UCSD-AML1 (cell line): Measurements from ENCODE around the gene TNFAIP8.
A peak's percentile ranks its signal among the peaks of the same experiment; 100 is the strongest.

Source experiments
- DNase-seq: peaks from one replicate; lab custom pipeline; 2025; ENCODE audit not compliant: unreplicated experiment; lab: John Stamatoyannopoulos, UW

The TNFAIP8 gene

DNA sequence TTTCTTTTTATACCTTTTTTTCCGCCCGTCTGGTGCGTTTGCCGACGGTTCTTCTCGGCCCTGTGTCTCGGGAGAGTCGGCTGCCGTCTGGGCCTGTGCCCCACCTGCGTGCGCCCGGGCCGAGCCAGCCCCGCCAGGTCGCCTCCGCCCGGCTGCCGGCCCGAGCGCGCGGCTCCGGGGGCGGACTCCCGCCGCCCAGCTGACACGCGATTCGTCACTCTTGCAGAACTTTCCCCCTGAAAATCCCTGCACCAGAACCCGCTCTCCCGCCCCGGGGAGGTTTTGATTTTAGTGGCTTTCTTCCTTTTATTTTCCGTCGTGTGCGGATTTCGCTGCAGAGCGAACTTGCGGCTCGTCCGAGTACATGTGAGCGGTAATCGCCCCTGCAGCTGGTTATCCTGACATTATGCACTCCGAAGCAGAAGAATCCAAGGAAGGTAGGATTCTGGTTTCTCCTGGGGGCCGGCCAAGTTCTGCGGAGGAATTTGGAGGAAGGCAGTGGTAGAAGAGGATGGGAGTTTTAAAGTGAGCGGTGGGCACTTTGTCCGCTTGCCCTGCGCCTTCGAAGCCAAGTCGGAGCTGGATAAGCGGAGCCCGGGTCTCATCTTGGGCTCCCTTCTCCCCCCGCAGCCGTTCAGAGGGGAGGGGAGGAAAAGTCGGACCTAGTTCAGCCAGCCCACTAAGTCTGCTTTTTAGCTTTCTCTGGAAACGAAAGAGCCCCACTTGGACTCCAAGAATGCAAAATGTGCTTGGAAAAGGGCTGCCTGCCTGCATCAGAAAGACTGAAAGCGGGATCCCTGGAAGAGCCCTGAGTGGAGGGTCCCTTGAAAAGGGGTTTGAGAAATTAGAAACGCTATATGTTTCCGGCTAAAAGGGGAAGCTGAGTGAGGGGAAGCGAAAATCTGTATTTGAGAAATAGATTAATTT lies at the start of gene TNFAIP8:
Gene TNFAIP8, plus strand, starts transcription at position 335 of the 927 bp plus-strand sequence. Its CDS starts 72 bp downstream, at position 407.
- DNase-seq, result no peak

DNA sequence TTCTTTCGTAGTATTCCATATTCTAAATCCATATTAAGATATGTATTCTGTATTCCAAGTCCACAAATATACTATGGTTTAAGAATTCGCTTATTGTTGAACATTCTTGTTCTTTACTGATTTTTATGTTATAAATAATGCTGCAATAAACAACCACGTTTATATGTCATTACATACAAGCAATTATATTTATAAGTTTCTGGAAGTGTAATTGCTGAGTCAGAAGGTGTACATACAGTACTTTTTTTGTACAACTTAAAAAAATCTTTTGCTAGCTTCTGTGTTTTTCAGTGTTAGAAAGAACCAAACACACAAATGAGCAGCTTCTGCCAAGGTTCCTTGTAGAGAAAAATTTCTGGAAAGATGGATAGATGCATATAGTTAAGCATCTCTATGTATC lies 48.6 kb upstream of the TNFAIP8 start:
- DNase-seq, result no peak

DNA sequence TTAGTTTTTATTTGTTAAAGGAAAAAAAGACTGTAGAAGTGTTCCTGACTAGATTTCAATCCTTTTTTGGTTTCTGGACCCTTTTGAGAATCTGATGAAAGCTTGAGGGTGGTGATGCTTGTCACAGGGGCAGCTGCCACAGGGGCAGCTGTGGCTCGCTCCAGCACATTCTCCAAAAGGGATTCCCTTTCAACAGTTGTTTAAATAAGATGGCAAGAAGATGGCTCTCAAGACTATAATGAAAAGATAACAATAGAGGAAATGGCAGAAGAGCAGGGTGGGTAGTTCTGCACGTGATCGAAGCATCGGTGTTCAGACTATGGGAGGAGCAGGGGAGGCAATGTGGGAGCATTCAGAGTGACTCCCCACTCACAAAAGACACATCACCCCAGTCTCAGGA lies 46.5 kb upstream of the TNFAIP8 start:
- DNase-seq, result peak; percentile 14

DNA sequence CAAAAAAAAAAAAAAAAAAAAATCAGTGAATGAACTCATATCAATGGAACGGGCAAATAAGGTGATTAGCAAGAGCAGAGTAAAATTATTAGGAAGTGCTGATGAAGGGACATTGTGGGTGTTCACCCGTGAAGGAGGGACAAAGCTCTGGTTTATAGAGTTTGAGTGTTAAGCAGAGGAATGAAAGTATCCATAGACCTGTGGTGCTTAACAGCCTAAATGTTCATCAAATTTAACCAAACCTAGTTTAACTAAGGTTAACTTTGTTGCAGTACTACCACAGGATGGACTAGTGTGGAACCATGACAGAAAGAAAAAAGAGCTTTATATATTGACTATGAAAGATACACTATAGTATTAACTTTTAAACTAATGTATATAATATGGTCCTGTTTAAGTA lies 44.1 kb upstream of the TNFAIP8 start:
- DNase-seq, result no peak

DNA sequence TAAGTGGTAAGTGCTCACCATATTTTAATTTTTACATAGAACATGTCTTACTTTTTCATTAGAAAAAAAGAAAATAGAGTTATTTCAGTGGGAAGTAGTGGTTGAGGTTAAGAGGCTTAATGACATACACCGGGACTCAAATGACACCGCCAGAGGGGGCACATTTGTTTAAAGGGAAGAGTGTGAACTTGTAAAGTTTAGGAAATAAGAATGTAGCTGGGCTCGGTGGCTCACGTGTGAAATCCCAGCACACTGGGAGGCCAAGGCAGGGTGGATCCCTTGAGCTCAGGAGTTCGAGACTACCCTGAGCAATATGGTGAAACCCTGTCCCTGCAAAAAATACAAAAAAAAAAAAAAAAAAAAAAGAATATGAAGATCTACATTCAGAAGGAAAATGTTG lies 43.4 kb upstream of the TNFAIP8 start:
- peak; percentile 7 for DNase-seq

DNA sequence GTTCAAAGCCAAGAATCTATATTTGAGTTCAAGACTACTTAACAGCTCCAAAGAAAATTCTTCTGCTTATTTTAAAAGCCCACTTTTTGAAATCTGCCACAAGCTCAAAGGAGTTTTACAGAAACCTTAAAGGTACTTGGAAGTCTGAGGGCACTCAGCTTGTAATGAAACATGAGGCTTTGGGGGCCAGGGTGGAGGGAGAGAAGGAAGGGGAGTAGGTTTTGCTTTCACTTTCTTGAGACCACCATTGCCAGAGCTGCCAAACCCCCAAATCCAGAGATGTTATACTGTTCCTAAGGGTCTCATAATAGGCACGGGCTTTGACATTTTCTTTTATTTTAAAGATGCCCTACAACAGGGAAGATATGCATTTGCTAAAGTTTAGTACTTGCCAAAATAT lies 42.6 kb upstream of the TNFAIP8 start:
- DNase-seq, result peak; percentile 6

DNA sequence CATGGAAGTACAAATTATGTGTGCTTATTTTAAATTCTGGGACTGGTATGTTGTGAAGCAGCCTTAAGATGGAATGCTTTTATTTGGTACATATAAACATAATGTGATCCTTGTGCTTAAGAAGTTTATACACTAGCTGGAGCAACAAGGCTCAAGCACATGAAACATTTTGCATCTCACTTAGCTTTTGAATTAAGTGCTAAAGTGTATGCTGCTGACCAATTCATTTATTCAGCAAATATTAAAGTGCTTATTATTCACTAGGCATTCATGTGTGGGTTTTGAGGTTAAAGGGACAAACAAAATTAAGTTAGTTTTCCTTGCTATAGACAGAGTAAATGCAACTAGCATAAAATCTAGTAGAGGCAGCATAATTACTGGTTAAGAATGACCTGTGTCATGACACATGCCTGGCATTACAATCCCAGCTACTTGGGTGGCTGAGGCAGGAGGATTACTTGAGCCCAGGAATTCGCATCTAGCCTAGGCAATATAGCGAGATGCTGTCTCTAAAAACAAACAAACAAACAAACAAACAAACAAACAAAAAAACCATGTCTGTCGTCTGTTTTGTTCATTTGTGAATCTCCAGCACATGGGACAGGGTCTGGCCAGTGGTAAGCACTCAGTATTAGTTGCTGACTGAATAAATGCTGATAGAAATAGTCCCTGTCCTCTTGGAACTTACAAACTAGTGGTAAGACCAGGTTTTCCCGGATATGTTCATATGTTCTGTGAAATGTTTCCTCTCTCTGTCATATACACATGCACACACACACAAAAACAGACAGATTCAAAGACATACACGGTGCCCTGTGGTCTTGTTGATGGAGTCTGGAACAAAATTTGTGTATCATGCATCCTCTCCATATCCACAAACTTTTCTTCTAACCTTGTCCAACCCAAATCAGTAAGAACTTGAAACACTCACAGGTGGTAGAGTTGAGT lies 41.9 kb upstream of the TNFAIP8 start:
- DNase-seq, result no peak

DNA sequence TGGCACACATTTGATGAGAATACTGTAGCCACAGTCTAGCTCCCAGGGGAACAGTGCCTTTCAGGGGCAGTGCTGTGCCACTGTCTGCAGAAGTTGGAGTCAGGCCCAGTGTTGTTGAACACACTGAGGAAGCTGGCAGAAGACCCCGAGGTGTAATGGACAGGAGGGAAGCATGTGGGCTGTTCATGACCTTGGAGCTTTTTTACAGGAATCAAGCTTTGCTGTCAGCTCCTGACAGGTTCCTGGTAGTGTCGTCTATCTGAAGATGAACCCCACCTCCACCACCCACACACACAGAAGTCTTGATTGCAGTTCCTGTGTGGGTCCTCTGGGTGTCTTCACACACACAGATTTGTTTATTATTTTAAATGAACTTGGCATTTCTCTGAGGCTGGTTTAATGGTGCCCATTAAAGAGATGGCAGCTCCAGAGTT lies 40.3 kb upstream of the TNFAIP8 start:
- peak; percentile 43 for DNase-seq

DNA sequence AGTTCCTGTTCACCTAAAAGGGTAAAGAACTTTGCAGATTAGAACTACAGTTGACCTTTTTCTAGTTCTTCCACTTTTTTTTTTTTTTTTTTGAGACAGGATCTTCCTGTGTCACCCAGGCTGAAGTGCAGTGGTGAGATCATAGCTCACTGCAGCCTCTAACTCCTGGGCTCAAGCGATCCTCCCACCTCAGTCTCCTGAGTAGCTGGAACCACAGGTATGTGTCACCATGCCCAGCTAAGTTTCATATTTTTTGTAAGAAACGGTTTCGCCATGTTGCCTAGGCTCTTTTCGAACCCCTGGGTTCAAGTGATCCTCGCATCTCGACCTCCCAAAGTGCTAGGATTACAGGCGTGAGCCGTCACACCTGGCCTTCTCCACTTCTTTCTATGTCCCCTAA lies 39.7 kb upstream of the TNFAIP8 start:
- peak; percentile 6 for DNase-seq

DNA sequence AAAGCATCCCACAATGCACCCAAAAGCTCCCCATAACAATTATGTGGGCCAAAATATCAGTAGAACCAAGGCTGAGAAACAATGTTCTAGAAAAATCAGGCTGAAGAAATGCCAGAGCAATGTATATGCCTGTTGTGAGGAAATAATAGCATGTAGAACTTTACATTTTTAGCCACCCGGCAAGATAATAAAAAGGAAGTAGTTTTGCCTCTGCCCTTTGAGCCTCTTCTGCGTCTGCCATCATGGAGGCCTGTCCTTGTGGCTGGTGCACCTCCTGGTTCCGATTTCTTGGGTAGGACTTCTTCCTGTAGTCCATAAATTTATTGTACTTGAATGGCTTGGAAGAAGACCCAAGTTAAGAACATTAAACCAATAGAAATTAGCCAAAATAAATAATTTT lies 38.9 kb upstream of the TNFAIP8 start:
- no peak for DNase-seq

DNA sequence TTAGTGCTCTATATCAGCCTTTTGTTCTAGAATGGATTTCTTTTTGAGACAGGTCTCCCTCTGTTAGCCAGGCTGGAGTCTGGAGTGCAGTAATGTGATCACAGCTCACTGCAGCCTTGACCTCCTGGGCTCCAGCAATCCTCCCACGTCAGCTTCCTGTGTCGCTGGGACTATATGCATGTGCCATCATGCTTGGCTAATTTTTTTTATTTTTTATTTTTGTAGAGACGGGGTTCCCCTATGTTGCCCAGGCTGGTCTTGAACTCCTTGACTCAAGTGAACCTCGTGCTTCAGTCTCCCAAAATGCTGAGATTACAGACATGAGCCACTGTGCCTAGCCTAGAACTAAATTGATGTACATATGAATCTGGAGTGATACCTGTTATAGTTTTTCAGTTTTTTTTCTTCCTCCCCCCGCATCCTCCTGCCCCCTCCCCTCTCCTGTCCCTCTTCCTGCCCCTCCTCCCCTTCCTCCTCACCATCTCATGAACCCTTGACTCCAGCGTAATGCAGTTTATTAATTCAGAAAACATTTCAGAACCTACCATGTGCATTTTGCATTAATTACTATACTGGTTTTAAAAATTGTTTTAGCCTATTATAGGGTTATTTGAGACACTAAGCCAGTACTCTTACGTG lies 37.4 kb upstream of the TNFAIP8 start:
- peak; percentile 33 for DNase-seq

DNA sequence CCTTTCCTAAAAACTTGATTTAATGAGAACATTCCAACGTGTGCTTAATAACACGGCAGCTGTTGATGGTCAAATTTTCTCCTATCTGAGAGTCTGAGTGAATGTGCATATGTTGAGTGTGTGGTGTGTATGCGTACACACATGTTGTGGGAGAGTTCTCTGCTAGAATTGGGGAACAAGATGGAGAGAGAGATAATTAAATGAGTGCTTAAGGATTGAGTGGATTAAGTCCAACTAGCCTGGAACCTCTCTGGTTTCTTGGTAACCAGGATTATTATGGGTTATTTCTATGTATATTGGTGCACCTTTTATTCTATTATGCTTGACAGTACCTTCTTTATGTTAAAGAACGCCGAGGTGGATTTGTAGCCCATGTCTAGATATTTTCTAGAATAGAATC lies 36.4 kb upstream of the TNFAIP8 start:
- DNase-seq, result no peak

DNA sequence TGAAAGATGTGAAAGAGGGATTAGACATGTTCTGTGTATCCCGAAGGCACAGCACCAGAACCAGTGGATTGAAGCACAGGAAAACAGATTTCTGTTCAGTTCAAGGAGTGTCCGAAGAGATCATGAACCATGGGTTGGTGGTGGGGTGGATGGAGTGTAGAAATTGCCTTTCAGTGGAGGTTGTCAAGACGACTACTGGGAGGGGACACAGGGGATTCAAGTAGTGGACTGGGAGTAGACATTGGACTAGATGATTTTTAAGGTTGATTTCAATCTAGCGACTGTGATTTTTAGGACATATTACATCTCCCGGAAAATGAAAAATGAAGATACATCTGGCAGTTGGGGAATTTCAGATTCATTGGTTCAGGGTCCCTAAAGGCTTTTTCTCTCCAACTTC lies 35.9 kb upstream of the TNFAIP8 start:
- no peak for DNase-seq

DNA sequence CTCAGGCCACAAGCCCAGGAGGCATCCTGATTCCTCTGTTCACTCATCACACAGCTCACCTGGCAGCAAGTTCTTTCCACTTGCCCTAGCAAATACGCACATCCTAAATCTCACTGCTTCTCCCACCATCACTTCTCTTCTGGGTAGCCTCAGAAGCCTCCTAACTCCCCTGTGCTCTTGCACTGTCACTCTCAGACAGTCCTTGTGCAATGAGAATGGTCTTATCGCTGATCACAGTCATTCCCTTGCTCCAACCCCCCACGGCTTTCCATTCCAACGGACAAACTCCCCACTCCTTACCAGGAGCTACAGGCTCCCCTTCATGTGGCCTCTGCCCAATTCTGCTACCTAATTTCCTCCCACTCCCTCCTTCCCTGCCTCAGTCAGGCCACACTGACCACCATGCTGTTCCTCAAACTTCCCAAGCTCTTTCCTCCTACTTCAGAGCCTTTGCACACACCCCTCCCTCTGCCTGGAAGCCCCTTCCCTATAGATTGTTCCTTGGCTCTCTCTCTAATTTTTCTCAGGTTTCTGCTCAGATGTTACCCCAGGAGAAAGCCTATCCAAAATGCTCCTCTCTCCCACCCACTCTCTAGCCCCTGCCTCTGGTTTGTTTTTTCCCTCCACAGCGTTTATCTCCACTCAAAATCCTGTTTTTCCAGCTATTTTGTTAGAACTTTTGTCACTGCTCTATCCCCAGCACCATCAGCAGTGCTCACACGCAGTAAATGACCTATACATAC lies 34.1 kb upstream of the TNFAIP8 start:
- peak; percentile 31 for DNase-seq

DNA sequence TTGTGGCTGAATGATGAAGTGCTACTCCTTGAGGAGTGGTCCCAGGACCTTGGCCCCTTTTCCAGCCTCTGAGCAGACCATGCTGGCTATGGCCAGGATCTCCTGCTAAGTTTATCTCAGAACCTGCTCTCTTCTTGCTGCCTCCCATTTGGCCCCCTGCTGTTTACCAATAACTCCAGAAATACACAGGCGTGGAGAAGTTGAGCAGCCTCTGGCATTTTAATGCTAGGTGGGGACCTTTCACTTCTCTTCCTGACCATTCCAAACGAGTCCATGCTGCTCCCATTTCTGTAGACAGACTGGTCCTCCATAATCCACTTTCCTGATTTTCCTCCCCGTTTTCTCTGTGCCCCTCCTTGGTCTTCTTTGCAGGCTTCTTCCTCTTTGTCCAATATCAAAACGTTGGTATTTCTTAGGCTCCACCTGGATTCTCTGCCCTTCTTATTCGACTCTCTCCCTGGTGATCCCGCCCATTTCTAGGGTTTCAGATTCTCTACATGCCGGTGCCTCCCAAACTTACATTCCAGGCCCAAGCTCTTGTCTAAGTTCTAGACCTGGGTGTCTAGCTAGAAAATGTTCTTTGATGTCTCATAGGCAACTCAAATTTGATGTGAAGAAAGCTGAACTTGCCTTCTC lies 33.4 kb upstream of the TNFAIP8 start:
- peak; percentile 13 for DNase-seq

DNA sequence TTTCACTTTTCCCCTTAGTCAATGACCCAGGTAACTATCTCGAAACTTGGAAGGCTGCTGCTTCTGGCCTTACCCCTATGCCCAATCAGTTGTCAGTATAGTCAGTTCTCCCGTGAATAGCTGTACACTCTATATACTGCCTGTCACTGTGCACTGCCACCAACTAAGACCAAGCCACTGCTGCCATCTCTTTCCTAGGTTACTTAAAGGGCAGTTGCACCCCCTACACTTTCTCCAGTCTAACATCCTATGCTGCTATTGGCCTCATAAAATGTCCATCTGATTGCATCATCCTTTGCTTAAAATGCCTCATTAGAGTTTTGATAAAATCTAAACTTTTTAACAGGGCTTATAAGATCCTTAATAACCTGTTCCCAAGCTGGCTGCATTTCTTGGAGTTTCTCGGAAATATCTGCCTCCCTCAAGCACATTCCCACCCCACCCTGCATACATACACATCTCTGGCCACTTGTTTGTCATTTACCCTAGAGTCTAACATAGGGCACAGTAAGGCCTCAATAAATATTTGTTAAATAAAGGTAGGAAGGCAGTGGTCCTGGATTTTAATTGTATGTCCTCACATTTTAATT lies 32.8 kb upstream of the TNFAIP8 start:
- DNase-seq, result peak; percentile 12

DNA sequence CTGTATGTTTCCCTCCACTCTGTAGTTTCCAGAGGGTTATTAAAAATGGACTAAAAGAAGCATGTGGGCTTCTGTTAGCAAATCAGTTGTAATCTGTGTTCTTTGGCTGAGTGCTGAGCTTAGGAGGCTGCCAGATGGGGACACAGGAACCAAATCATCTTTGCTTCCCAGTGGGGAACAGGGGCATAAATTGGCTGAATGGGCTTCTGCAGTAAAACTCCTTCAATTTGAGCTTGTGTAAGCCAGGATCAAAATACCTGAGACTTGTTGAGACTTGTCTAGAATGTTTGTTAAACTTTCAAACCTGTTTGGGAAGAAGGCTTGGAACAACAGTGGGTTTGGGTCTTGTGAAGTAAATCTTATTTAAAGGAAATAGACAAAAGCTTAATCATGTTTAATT lies 32.2 kb upstream of the TNFAIP8 start:
- DNase-seq, result peak; percentile 5

DNA sequence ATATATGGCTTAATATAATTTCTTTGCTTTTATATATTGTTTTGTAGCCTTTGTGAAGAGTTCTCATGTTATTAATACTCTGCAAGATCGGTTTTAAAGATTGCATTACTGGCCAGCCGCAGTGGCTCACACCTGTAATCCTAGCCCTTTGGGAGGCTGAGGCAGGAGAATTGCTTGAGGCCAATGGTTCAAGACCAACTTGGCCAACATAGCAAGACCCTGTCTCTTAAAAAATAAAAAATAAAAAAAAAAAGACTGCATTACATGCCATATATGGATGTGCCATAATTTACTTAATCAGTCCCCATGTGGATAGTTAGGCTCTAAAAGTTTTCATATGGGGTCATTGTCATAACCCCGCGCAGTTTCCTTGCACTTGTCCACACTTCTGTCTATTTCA lies 31.0 kb upstream of the TNFAIP8 start:
- no peak for DNase-seq

DNA sequence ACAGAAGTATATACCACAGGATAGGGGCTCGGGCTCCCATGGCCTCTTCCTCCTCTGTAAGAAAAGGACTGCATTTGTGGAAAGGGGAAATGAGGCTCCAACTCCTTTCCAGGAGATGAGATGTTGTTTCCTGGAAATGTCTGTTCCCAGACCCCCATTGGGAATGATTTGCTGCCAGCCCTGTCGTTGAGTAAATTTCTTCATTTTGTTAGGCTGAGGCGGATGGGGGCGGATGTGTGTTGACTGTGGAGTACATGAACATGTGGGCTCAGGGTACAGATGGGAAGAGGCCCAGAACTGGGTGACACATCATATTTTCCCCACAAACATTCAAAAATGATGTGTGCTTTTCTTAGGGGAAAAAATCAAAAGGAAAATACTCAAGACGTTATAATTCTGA lies 28.8 kb upstream of the TNFAIP8 start:
- peak; percentile 26 for DNase-seq
